Fibroblast of skin of scalp (primary cell): ENCODE measurements around the gene WFDC9. TPM values are rescaled to one million over a fixed set of nuclear protein-coding genes. Genes with fewer than 3 reads are reported as not detected.
"Not testable (repeated sequence)": the region's sequence is repeated elsewhere in the genome, so short reads cannot be mapped to it uniquely, and the experiment has no call there.

Experiments used
- DNase-seq: peaks from one replicate; pipeline ENCODE4 v3.0.0-alpha.2; 2013
- polyA plus RNA-seq, 2 experiments: library from polyadenylated mRNA; unstranded; fragments of 120-200 nt; gene quantifications; one replicate each; pipeline ENCODE4 v1.2.1, GENCODE V29; 2013; ENCODE audit not compliant: insufficient read length in 2 of 2

Gene WFDC9
- polyA plus RNA-seq (2013, experiment 1 of 2; ENCODE audit: insufficient read length) = not detected
- not detected for polyA plus RNA-seq (2013, experiment 2 of 2; ENCODE audit: insufficient read length)

DNA sequence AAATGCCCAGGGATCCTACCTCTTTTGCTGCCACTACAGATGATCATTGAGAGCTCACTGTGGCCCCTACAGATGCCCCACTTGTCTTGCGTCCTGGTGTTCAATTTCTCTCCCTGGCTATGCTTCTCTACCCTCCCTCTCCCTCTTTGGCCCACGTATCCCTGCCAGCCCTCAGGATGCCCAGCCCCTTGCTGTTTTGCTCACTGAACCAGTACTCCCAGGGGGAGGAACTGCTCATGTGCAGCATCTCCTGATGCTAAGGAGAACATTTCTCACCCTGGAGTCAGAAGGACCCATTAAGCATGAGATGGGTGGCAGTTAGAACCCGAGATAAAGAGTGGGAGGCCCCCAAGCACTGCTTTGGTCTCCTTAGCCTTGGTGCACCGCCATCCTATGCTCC lies at the start of gene WFDC9:
Gene WFDC9 (minus strand): TSS at position 101 of the 400 bp plus-strand sequence. CDS start 21,103 bp downstream, outside the sequence.
- DNase-seq = no peak

DNA sequence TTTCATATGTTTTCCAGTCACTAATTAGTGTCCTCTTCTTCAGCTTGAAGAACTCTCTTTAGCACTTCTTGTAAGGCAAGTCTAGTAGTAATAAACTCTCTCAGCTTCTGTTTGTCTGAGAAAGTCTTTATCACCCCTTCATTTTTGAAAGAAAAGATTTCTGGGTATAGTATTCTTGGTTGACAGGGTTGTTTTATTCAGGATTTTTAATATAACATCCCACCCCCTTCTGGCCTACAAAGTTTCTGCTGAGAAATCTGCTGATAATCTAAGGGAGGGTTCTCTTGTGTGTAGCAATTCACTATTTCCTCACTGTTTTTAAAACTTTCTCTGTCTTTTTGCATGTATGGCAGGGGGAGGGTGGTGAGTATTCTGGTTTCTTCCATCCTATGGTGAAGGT lies 48.6 kb upstream of the WFDC9 start:
- DNase-seq = no peak

DNA sequence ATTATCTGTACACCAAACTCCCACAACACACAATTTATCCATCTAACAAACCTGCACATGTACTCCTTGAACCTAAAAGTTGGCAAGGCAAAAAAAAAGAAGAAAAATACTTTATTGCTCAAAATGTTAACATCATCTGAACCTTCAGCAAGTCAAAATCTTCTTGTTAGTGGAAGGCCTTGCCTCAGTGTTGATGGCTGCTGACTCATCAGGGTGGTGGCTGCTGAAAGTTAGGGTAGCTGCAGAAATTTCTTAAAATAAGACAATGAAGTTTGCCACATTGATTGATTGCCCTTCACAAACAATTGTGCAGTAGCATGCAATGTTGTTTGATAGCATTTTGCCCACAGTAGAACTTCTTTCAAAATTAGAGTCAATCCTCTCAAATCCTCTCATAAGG lies 41.7 kb upstream of the WFDC9 start:
- no peak for DNase-seq

DNA sequence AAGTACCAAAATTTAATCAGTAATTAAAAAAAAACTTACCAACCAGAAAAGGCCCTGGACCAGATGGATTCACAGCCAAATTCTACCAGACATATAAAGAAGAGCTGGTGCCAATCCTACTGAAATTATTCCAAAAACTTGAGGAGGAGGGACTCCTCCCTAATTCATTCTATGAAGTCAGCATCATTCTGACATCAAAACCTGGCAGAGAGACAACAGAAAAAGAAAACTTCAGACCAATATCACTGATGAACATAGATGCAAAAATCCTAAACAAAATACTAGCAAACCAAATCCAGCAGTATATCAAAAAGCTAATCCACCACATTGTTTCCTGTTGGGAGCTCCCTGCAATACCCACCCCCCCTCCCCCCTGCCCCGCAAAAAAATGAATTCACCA lies 39.1 kb upstream of the WFDC9 start, which contains the start of gene WFDC11:
Gene WFDC11 (minus strand): TSS at position 101 of the 400 bp plus-strand sequence. CDS start 19,639 bp downstream, outside the sequence.
- no peak for DNase-seq

DNA sequence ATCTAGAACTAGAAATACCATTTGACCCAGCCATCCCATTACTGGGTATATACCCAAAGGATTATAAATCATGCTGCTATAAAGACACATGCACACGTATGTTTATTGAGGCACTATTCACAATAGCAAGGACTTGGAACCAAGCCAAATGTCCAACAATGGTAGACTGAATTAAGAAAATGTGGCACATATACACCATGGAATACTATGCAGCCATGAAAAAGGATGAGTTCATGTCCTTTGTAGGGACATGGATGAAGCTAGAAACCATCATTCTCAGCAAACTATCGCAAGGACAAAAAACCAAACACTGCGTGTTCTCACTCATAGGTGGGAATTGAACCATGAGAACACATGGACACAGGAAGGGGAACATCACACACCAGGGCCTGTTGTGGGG lies 26.0 kb upstream of the WFDC9 start:
- DNase-seq = not testable (repeated sequence)

DNA sequence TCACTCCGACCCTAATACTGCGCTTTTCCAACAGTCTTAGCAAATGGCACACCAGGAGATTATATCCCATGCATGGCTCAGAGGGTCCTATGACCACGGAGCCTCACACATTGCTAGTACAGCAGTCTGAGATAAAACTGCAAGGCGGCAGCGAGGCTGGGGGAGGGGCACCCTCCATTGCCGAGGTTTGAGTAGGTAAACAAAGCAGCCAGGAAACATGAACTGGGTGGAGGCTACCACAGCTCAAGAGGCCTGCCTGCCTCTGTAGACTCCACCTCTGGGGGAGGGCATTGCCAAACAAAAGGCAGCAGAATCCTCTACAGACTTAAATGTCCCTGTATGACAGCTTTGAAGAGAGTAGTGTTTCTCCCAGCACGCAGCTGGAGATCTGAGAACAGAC lies 20.6 kb upstream of the WFDC9 start:
- not testable (repeated sequence) for DNase-seq

DNA sequence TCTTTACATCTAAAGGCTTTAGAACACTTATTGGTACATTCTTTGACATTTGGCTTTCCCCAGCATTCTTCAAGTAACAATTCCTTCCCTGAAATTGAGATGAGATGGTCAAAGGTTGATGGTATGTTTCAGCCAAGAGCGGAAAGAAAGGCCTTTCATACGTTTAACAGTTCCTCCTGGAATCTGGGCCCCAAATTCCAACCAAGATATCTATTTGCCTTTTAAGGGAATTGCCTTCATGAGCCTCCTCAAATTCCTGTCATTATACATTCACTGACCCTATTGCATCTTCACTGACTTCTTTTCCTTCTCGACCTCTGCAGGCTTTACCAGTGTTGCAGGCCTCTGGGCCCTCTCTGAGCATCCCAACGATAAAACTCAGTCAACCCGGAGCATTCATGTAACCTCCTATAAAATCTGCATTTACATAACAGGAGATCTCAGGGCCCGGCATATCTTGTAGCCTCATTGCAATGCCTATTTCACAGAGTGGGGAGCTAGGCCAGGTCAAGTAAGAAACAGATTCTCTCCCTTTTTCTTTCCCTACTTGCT lies 18.3 kb upstream of the WFDC9 start:
- DNase-seq = no peak

DNA sequence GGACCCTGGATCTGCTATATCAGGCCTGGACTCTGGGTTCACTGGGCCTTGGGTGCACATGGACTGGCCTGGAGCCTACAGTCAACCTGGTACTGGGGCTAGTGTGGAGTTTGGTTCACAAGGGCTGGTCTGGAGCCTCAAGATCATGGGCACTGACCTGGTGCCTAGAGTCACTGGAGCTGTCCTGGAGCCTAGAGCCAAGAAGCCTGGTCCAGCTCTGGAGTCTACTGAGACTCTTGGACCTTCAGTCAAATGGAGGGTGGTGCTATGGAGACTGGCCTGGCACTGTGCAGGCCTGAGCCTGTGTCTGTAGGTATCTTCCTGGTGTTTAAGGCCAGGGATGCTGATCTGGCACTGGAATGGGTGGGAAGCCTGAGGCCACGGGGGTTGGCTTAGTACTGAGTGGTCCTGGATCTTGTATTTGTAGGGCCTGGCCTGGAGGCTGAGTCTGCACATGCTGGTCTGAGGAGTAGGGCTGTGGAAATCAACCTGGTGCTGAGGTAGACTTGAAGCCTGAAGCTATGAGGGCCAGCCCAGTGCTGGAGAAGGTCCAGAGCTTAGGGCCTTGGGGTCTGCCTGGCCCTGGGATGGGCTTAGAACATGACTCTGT lies 16.5 kb upstream of the WFDC9 start:
- no peak for DNase-seq

DNA sequence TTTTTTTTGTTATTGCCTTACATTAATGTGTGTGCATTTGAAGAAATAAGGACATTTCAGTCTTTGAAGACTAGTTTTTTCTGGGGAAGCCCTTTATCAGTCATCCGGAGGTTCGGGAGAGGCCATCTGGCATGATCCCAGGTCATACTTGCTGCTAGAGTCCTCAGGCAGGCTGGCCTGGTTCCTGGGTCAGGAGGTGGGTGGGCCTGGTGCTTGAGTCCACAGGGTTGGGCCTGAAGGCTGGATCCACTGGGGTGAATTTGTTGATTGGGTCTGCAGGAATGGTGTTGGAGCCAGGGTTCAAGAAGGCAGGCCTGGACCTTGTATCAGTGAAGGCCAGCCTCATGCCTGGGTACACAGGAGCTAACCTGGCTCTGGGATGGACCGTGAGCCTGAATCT lies 15.8 kb upstream of the WFDC9 start:
- no peak for DNase-seq

DNA sequence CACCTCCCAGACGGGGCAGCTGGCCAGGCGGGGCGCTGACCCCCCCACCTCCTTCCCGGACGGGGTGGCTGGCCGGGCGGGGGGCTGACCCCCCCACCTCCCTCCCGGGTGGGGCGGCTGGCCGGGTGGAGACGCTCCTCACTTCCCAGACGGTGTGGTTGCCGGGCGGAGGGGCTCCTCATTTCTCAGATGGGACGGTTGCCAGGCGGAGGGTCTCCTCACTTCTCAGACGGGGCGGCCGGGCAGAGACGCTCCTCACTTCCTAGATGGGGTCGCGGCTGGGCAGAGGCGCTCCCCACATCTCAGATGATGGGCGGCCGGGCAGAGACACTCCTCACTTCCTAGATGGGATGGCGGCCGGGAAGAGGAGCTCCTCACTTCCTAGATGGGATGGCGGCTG lies 14.8 kb upstream of the WFDC9 start:
- DNase-seq = not testable (repeated sequence)

DNA sequence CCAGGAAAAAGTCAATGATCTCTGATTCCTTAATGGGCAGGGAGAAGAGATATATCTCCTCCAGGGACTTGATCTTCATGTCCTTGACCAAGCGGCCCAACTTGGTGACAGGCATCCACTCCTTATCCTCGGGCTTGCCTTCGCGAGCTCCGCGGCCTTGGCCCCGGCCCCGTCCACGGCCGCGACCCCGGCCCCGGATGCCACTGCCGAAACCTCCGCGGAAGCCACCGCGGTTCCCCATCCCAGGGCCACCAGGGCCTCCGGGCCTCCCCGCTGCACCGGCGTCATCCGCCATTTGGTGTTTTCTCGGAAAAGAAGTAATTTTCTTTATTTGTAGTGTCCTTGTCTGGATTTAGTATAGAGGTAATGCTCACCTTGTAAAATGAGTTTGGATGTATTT lies 10.0 kb upstream of the WFDC9 start:
- not testable (repeated sequence) for DNase-seq

DNA sequence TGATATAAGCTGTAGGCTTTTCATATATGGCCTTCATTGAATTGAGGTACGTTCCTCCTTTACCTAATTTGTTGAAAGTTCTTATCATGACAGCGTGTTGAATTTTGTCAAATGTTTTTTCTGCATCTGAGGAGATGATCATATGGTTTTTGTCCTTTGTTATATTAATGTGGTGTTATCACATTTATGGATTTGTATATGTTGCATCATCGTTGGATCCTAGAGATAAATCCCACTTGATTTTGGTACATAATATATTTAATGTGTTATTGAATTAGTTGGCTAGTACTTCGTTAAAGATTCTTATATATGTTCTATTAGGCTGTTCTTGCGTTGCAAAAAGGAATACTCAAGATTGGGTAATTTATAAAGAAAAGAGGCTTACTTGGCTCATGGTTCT lies 8.6 kb upstream of the WFDC9 start:
- no peak for DNase-seq

DNA sequence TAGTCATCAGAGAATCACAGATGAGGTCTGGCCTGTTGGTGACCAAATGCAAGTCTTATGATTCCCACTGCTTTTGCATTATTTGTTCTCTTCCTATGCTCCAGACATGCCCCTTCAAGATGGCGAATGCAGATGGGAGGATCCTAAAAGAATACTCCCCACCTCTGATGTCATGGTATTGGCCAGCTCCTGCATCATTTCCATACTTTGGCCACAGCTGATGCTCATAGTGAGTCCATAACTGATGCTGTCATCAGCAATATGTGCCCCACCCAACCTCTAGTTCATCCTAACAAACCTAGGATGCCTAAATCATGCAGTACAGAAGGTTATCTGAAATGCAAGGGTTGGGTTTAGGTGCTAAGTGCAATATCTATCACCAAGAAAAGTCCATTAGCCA lies 5.4 kb upstream of the WFDC9 start:
- no peak for DNase-seq

DNA sequence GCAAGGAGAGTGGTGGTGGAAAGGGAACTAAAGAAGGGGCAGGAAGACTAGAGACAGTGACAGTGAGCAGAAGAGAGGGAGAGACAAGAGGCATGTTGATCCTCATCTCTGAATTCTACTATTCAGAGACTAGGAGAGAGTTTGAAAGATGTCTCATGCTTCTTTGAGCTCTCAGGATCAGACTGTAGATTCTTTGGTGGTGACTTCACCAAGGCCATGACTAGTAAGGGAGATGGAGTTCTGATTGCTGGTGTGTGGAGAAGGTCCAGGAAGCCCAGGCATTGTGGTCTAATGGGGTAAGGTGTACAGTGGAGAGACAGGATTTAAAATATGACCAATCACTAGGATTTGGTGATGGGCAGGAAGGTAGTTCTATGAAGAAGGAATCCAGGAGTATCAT lies 713 bp downstream of the WFDC9 start:
- peak; percentile 1 for DNase-seq

DNA sequence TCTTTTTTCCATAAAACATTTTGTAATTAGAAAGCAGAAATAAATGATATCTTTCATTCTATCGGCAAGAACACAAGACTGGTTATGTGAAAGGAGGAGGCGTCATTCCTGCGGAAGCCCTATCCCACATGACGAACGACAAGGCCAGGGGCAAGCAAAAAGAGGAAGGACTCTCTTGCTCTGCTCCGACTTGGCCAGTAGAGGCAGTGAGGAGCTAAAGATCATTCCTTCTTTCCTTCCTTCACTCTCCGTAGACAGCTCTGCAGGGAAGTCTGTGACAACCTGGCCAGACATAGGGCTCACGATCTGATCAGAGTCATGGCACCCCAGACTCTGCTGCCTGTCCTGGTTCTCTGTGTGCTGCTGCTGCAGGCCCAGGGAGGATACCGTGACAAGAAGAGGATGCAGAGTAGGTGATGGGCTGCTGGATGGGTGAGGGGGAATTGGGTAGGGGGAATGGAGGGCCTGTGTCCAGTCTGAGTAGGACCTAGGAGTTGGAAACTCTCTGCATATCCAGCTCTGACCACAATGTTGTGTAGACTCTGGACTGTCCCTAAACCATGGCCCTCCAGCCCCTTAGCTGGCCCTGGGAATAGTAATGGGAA lies 1.5 kb downstream of the WFDC9 start, which contains the start of gene WFDC10A:
Gene WFDC10A (plus strand): TSS at position 244 of the 605 bp plus-strand sequence. CDS start 75 bp downstream, at position 319.
- DNase-seq = peak; percentile 49

DNA sequence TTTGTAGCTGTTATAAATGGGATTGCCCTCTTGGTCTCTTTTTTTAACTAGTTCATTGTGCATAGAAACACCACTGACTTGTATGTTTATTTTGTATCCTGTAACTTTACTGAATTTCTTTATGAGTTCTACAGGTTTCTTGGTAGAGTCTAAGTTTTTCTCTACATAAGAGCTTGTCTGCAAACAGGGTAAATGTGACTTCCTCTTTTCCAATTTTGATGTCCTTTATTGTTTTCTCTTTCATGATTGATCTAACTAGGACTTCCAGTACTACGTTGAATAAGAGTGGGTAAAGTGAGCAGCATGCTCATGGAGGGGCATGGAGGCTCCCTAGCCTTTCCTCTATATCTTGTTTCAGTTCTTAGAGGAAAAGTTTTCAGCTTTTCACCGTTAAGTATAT lies 4.5 kb downstream of the WFDC9 start:
- DNase-seq = no peak

DNA sequence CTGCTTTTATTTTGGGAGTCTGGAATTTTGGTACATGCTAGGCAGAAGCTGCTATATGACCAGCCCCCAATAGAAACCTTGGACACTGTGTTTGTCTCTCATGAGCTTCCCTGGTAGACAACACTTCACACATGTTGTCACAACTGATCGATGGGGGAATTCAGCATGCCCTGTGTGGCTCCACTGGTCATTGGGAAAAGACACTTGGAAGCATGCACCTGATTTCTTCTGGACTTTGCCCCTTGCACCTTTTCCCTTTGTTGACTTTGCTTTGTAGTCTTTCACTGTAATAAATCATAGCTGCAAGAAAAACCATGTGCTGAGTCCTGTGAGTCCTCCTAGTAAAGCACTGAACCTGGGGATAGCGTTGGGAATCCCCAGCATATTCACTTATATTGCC lies 9.5 kb downstream of the WFDC9 start:
- no peak for DNase-seq

DNA sequence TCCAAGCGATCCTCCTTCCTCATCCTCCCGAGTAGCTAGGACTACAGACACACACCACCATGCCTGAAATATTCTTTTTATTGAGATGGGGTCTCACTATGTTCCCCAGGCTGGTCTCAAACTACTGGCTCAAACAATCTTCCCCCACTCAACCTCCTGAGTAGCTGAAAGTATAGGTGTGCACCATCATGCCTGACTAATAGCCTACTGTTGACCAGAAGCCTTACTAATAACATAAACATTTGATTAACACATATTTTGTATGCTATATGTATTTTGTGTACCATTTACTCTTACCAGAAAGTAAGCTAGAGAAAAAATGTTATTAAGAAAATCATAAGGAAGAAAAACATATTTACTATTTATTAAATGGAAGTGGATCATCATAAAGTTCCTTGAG lies 13.5 kb downstream of the WFDC9 start:
- DNase-seq = no peak

DNA sequence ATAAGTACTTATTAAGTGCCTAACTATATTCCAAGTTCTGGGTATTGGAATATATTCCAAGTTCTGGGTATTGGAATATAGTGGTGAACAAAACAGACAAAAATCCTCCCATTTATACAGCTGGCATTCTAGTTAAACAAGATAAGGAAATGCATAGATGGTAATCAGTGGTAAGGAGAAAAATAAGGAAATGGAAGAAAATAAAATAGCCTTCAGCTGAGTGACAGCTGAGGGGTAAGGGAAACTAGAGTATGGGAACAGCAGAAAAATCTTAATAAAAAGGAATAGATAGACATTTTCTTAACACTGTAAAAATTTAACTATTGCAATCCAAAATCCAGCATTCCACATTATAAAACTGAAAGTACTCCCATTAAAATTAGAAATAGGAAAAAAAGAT lies 18.8 kb downstream of the WFDC9 start:
- no peak for DNase-seq

DNA sequence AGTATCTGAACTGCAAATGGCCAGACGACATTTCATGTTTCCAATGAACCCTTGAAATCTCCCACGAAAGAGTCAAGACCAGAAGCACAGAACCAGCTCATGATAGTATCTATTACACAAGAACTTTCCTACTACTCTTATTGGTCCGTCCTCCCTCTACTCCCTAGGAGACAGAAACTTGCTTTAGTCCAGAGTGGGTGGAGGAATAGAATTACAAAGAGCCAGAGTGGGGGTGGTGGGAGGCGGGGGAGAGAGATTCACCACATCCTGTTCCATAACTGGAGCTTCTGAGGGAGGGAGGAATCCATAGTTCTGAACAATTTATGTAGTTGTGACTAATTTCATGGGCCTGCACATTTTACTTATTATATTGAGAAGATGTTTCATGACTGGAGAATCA lies 20.0 kb downstream of the WFDC9 start:
- DNase-seq = peak; percentile 87

DNA sequence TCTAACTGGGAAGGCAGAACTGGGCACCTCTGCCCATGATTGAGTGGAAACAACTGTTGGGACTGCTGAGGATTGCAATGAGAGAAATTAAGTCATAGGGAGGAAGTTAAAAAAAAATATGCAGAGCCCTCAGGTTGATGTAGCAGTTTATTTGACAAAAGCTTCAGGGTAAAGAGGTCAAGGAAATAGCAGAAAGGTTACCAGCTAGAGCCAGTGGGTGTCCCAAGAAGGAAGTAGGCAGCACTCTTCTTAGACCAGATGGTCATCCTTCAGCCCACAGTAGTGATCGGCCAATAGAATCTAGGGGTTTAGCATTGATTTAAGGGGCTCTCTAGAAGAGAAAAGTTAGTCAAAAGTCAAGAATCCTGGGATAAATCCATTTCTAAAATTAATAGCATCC lies 23.3 kb downstream of the WFDC9 start:
- no peak for DNase-seq

DNA sequence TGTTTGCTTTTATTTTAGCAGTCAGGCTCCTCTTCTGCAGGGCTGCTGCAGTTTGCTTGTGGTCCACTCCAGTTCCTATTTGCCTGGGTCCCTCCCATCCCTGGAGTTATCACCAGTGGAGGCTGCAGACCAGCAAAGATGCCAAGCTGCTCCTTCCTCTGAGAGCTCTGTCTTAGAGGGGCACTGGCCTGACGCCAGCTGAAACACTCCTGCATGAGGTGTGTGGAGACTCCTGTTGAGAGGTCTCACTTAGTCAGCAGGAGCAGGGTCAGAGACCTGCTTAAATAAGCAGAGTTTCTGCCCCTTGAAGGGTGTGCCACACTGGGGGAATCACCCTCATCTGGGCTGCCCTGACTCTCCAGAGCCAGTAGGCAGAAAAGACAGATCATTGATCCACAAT lies 35.8 kb downstream of the WFDC9 start:
- no peak for DNase-seq

DNA sequence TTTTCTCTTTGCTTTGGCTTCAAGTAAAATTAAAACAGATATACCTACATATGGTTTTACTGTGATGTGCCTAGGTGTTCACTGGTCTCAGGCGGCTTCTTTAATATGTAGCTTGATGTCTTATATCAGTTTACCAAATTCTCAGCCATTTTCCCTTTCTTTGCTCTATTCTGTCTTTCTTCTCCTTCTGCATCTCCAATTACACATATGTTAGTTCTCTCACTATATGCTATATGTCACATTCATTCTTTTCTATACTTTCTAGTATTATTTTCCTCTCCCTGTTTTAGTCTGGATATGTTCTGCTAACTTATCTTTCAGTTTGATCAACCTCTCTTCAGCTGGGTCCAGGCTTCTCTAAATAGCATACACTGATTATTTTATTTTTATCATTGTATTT lies 37.6 kb downstream of the WFDC9 start:
- DNase-seq = no peak

DNA sequence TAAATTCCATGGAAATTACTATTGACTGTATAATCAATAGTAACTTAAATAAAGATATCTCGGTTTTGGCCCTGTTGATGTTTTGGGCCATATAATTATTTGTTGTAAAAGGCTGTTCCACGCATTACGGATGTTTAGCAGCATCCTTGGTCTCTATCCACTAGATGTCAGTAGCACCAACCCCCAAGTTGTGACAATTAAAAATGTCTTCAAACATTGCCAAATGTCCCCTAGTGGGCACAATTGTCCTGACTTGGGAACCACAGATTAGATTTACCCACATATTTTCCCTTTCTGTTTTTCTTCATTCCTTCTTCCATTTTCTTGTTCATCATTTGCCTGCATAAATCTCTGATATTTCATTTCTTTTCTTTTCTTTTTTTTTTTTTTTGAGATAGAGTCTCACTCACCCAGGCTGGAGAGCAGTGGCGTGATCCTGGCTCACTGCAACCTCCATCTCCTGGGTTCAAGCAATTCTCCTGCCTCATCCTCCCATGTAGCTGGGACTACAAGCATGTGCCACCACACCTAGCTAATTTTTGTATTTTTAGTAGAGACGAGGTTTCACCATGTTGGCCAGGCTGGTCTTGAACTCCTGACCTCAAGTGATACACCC lies 38.4 kb downstream of the WFDC9 start:
- peak; percentile 68 for DNase-seq
